ENCODE data around the gene TRIM10.

DNA sequence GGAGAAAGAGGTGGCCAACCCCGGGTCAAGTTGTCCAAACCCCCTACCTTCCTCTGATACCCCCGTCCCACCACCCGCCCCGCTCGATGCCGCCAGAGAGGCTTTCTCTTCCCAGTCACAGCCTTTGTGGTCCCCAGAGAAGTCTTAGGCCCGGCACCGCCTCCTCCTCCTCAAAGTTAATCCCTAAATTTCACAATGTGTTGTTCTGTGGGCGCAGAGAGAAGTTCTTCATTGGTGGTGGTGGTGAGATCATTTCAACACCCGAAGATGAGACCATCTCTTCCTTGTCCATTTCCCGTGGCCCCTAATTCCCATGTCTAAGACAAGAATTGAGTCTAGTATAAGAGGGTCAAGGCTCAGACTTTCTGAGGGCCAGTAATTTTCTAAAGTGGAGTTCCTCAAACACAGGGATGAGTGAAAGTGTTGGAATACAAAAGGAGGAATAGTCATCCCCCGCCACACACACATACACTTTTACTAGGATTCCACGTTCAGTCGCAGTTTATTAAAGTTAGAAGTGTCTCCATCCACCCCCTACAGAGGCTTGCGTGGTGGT, 58.5 kb downstream of the TRIM10 start:
- TF ChIP-seq TAF1 (IDR thresholded peaks at IDR 0.05; ENCODE audit: low read depth) (no peak), EGR1 (IDR thresholded peaks at IDR 0.05) (no peak), EP300 (IDR thresholded peaks at IDR 0.05; ENCODE audit: borderline replicate concordance) (no peak)
- TF ChIP-seq, protein P1, sequence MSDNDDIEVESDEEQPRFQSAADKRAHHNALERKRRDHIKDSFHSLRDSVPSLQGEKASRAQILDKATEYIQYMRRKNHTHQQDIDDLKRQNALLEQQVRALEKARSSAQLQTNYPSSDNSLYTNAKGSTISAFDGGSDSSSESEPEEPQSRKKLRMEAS (IDR thresholded peaks at IDR 0.05) = no peak

Data from Ishikawa (cell line).